Fibroblast of upper back skin (primary cell): ENCODE data around the gene GLTP.
"Not testable (repeated sequence)": the region's sequence is repeated elsewhere in the genome, so short reads cannot be mapped to it uniquely, and the experiment has no call there.

Source experiments
- DNase-seq: peaks from one replicate; pipeline ENCODE4 v3.0.0-alpha.2; 2013

GLTP gene, protein sequence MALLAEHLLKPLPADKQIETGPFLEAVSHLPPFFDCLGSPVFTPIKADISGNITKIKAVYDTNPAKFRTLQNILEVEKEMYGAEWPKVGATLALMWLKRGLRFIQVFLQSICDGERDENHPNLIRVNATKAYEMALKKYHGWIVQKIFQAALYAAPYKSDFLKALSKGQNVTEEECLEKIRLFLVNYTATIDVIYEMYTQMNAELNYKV

DNA sequence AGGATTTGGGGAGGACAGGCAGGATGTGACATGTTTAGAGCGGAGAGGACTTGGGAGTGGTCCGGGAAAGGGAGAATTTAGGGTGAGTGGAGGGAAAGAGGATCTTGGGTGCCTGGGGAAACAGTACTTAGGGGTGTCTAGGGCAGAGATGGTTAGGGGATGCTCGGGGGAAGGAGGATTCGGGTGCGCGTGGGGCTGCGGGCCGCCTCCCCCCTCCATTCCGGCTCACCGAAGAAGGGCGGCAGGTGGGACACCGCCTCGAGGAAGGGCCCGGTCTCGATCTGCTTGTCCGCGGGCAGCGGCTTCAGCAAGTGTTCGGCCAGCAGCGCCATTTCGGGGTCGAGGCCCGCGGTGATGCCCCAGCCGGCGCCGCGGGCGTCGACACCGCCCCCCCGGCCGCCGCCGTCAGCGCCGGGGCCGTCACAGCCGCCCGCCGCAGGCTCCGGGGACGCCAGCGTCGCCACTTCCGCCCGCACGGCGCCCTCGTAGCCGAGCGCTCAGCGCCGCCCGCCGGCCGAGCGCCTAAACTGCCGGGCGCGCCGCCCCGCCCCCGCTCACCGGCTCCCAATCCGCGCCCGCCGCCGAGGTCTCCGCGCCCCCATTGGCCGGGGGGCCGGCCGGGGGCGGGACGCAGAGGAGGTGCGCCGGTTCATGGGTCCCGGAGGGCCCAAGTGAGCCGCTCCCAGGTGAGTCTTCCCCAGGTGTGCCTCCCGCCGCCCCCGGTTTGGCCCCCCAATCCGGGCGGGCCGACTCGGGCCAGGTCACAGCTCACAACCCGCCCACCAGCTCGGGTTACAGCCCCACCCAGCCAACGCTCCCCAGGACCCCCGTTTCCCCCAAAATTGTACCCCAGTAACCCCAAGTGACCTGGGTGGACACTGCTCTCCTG lies at the start of gene GLTP:
GLTP (minus strand) TSS at position 499 of the 889 bp plus-strand sequence; CDS start at position 332, 167 bp downstream.
- peak; percentile 75 for DNase-seq

DNA sequence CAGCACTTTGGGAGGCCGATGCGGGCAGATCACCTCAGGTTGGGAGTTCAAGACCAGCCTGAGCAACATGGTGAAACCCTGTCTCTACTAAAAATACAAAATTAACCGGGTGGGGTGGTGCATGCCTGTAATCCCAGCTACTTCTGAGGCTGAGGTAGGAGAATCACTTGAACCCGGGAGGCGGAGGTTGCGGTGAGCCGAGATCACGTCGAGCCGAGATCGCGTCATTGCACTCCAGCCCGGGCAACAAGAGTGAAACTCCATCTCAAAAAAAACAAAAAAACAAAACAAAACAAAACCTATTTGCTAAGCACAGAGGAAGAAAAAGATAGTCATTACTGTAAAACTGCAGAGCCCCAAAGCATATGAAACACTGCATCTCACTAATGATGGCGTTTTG lies 49.0 kb upstream of the GLTP start:
- DNase-seq, result not testable (repeated sequence)

DNA sequence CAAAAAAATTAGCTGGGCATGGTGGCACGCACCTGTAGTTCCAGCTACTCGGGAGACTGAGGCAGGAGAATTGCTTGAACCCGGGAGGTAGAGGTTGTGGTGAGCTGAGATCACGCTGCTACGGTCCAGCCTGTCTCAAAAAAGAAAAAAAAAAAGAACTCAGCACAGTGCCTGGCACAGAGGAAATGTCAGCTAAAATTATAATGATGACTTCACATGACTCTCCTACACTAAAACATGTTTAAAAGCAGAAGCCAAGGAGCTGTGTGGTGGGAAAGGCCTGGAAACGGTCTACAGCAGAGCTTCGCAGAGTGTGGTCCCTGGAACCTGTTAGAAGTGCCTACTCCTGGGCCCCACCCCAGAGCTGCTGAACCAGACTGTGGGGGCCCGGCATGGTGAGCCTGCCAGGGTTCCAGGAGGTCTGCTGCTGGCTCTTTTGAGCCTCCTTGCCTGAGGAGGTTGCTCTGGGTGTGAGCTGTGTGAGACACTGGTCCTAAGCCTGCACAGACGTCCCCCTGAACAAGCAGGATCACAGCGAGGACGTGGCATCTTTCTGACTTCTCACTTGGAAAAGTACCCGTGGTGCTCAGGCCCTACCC lies 47.8 kb upstream of the GLTP start:
- no peak for DNase-seq

DNA sequence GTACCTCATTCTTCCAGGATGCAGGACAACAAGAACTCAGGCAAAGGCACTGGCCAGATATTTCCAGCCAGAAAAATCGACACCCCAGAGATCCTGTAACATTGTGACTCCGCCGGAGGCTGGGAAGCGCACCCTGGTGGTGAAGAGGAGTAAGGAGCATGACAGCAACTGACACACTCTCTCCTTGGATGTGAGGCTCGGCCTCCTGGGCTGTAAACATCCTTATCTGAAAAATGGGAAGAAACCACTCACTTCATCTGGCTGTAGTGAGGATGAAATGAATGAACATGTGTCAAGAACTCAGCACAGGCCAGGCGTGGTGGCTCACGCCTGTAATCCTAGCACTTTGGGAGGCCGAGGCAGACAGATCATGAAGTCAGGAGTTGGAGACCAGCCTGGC lies 47.3 kb upstream of the GLTP start:
- peak; percentile 28 for DNase-seq

DNA sequence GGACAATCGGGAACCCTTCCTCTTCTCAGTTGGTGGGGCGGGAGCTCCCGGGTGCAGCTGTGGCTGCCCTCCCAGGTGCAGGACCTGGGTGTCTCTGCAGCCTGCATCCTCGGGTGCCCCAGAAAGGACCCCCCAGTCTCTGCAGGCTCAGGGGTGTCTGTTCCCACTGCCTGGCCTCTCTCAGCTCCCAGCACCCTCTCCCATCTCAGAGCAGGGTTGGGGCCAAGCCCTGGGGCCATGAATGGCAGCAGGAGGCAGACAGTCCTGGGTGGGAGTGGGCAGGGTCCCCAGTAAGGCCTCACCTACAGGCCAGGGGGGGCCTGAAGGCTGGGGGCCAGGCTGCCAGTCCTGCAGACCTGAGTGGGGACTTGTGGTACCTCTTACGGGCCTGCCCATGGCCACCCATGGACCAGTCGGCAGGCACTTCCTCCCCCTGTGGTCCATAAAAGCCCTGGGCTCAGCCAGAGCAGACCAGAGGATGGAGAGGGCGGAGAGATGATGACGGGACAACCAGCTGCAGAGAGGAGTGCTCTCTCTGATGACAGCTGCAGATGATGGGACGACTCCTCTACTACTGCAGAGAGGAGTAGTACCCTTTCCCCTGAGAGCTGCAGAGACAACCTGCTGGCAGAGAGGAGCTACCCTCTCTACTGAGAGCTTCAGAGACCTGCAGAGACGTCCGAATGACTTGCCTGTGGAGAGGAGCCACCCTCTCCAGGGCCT lies 46.3 kb upstream of the GLTP start:
- DNase-seq, result no peak

DNA sequence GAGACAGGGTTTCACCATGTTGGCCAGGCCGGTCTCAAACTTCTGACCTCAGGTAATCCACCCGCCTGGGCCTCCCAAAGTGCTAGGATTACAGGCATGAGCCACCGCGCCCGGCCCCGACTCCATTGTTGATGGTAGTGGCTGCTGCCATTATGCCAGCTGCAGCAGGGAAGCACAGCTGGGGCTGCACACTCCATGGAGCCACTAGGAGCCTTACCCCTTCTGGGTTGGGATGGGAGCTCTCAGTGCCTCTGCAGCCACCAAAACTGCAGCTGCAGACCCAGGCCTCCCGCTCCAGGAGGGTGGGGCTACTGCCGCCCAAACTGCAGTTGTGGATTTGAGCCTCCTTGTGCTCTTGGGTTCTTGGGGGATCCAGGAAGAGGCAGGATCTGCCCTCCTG lies 45.7 kb upstream of the GLTP start:
- no peak for DNase-seq

DNA sequence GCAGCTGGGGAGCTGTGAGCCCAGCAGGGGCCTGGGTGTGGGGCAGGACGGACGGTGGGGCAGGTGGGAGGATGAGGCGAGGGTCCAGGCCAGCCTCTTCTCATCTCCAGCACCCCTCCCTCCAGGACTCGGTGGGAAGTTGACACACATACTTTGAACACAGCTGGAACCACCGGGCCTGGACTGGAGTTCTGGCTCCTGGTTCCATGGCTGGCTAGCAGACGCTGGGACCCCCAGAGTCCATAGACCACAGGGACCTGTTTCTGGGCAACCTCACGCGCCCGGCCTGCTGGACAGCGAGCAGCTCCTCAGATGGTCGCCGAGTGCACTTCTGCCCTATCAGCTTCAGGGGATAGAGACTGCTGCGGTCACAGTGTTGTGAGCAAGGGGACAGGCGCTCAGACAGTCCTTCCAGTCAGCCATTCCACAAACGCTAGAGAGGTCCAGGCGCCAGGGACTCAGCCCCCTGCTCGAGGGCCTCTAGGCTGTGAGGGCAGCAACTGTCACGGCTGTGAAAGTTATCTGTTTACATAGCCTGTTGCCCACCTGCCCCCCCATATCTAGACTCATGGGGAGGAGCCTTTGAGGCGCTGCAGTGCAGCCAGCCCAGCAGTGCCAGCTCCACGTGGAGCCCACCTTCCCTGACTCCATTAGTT lies 45.0 kb upstream of the GLTP start:
- no peak for DNase-seq

DNA sequence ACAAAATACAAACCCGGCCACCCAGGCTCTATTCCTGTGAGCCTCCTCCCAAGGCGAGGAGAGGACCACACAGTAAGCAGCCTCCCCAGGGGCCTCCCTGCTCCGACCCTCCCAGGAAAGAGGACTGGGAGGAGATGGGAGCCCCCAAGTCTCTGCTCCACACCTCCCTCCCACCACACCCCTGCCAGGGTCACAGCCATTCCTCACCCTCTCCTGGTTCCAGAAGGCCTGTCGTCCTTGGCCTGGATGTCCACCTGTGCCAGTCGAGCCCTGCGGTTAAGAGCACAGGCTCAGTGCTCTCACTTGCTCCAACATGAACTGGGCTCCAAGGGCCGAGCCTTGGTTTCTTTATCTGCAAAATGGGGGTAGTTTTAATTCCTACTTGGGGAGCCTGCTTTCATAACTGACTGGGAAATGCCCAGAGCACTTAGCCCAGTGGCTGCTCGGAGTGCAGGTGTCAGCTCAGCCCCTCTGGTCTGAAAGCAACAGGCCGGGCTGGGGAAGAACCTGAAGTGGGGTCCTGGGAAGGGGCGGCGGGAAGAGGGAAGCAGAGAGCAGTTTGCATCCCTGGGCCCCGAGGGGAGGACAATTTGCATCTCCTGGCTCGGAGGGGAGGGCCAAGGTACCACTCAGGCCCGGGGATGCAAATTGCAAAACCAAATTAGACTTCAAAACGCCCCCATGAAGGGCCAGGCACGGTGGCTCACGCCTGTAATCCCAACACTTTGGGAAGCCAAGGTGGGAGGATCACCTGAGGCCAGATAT lies 43.3 kb upstream of the GLTP start:
- no peak for DNase-seq

DNA sequence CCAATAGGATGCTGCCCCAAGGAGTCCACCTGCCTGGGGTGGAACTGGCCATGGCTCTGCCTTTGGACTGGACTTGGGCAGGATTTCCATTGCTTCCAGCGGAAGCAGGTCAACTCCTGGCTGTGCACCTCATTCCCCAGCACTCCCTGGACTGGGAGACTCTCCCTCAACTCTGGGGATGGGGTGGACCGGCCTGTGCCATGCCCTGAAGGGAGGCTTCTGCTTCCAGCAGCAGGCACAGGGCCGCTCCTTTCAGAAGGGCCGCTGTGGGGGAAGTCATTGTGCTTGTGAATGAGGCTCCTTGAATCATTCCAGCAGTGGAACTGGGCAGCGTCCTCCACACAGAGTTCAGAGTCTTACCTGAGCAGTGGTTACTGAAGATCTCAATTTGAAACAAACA lies 42.7 kb upstream of the GLTP start:
- DNase-seq, result no peak

DNA sequence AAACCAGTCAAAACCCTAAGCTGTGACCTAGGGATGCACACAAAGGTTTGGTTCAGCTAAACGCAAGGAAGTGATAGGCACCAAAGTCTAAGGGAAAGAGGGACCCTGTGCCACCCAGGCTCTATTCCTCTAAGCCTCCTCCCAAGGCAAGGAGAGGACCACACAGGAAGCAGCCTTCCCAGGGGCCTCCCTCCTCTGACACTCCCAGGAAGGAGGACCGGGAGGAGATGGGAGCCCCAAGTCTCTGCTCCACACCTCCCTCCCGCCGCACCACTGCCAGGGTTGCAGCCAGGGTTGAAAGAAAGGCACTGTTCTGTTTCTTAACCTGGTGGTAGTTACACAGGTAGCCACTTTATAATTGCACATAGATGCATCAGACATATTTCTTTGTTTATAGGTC lies 41.6 kb upstream of the GLTP start:
- DNase-seq, result no peak

DNA sequence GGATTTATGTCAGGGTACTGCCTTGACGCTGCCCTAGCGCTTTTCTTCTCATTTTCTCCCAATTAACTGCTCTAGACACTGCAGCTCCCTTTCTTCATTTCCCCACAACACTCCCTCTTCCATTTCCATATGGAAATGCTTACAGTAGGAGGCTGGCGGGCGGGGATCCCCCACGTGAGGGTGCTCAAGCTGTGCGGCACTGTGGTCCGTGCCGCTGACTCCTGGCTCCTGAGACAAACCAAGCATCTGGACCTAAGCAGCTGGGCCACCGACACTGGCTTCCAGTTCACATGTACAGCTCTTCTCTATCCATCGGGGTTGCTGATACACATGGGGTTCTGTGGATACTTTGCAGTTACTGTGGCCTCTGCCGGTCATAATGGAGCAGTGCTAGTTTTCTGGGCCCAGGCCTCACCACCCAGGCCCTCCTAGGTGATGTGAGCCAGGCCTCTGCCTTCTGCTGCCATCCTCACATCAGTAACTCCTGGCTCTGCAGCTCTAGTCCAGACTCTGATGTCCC lies 40.0 kb upstream of the GLTP start:
- peak; percentile 29 for DNase-seq

DNA sequence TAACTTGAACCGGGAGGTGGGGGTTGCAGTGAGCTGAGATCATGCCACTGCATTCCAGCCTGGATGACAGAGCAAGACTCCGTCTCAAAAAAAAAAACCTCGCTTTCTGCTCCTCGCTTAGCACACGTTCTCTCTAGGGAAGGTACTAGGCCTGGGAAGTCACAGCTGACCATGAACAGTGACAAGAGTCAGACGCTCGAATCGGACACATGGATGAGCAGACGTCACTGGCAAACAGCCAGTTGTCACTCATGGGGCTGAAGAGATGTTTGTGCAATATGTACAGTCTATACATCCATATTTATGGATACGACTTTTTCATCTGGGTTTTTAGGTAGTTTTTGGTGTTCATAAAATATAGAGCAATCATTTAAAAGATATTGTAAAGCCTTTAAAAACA lies 39.1 kb upstream of the GLTP start:
- DNase-seq, result peak; percentile 17

DNA sequence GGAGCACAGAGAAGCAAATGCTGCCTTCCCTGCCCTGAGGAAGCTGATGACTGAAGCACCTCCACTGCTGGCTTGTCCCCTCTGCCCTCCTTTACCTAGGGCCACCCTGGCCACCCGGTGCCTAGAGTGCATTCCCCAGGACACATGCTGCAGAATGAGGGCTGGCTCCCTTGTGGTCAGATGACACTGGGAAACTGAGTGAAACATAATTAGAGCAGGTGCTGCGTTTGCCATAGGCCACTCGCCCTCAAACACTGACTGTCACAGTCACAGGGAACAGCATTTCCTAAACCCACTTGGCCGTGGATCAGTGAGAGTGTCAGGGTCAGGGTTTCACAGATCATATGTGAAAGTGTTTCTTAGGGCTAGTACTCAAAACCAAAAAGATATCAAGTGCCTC lies 35.7 kb upstream of the GLTP start:
- no peak for DNase-seq

DNA sequence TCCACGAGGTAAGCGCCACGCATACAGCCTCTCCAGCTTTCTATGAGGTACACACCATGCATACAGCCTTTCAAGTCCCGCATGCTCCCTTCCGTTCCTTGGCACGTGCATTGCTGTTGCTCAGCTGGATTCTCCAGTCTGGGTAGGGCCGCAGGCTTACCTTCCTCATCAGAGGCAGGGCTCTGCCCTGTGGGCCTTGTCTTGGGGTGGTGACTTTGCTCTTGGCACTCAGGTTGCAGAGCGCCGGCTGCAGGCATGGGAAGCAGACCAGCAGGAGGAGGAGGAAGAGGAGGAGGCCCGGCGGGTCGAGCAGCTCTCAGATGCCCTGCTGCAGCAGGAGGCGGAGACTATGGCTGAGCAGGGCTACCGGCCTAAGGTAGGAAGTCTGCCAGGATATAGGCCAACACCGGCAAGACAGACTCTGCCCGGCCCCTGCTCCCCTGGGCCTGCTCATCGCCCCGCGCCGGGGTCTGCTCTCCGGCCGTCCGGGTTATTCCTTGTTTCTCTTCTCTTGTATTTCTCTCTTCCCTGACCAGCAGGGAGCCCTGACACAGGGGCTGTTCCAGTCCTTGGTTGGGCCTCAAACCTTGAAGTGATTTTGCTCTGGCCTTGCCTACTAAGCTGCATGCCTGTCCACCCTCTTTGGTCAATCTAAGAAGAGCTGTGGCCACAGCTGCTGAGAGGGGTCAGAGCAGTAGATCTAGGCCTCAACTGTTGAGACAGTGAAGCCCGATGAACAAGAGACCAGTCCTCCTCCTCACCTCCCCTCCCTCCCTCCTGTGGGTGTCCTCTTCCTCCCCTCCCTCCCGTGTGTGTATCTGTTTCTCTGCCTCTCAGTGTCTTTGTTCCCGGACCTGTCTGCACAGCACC lies 35.1 kb upstream of the GLTP start:
- no peak for DNase-seq

DNA sequence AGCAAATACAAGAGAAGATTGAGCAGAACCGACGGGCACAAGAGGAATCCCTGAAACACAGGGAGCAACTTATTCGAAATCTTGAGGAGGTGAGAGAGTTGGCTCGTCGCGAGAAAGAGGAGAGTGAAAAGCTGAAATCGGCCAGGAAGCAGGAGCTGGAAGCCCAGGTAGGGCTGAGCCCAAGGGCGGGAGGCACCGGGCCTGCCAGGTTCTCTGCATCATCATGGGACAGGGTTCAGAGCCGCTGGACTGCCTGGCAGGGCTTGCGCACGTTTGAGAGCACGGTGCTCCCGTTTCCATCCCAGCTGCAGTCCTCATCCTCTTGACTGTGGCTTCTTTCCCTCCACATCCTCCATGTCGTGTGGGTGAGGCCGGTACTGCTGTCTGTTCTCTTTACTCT lies 34.1 kb upstream of the GLTP start:
- DNase-seq, result no peak

DNA sequence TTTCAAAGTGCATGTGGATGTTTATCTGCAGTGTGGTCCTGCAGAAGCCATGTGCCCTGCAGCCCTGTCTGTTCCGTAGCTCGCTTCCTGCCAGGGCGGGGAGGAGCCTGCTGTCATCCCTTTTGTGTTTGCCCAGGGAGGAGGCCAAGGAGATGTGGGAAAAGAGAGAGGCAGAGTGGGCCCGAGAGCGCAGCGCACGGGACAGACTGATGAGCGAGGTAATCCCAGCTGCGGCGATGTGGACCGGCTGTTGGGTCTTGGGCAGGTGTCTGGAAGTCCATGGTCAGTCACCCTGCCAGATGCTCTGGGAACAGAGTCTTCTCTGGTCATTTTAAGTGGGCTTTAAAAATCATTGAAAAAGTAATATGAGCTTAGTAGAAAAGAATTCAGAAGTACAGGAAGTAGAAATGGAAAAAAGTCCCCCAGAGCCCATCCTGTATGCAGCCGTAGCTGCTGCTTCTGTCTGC lies 32.5 kb upstream of the GLTP start:
- DNase-seq, result no peak

DNA sequence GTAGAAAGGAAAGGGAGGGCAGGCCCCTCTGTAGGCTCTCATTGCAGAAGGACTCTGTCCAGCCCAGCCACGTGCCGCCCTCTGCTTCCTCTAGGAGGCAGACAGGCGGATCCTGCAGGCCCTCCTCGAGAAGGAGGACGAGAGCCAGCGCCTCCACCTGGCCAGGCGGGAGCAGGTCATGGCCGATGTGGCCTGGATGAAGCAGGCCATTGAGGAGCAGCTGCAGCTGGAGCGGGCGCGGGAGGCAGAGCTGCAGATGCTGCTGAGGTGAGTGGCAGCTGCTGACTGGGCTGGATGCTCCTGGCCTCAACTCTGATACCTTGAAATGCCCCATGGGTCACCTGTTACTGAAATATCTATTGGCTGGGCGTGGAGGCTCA lies 30.6 kb upstream of the GLTP start:
- peak; percentile 13 for DNase-seq

DNA sequence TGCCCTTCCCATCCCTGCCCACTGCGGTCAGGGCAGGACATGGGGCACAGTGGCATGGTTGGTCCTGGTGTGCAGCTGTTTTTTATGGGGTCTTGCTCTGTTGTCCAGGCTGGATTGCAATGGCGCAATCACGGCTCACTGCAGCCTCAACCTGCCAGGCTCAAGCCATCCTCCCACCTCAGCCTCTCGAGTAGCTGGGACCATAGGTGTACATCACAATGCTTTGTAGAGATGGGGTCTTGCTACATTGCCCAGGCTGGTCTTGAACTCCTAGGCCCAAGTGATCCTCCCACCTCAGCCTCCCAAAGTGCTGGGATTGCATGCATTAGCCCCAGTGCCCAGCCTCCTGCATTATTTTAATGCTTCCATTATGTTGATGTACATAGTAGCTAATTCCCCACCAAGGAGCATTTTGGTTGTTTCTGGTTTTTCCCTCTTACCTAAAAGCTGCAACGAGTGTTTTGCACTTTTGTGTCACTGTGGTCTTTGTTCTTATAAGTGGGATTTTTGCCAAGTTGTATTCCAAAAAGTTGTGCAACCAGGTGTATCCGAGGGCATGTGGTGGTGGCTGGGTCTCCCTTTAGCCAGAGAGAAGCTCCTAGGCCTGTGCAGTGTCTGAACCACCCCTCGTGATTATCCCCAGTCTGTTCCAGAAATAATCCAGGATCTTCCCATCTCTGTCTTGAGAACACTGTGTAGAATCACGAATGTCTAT lies 30.1 kb upstream of the GLTP start:
- no peak for DNase-seq

DNA sequence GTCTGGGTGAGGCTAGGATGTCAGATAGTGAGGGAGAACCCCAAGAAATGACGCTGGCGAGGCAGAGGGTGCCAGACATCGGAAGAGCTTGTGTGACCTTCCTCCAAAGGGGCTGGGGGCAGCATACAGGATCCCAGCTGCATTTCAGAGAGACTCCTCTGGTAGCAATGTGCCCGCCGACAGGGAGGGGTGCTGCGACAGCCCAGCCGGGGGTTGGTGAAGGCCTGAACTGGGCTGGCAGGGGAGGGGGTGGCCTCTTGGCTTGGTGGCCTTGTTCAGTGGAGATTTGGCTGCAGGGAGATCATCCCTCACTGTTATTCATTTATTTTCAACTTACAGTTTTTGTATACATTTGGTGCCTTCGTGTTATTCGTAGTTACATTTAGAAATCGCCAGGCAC lies 25.0 kb upstream of the GLTP start:
- no peak for DNase-seq

DNA sequence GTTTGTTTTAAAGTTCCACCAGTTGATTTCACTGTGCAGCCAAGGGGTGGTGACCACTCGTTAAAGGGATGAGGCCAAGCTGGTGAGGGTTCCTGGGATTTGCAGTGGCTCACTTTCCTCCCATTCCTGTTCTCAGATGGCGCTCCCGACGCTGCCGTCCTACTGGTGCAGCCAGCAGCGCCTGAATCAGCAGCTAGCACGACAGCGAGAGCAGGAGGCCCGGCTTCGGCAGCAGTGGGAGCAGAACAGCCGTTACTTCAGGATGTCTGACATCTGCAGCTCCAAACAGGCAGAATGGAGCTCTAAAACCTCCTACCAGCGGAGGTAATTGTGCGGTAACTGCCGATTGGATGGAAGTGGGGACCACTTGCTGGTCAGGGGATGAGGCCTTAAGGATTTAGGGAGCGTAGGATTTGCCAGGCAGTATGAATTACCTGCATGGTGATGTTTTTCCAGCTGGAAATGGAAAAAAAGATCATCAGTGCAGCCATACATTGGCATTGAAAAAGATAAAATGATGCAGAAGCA lies 22.6 kb upstream of the GLTP start:
- DNase-seq, result no peak
